Frontal cortex (tissue), 4 donors: ENCODE data around the gene PARN. TPM values are rescaled to one million over a fixed set of nuclear protein-coding genes. Genes with fewer than 3 reads are reported as not detected.

Experiments
- DNase-seq, 2 donors: peaks; one replicate each; pipeline ENCODE4 v3.0.0; 2012; ENCODE audit warnings: low spot score in 2 of 2
- FAIRE-seq: peaks from 2 replicates; lab custom pipeline; 2012; peaks lifted over from hg19 to GRCh38; lab: Jason Lieb, UNC
- total RNA-seq: library from RNA; depleted of rRNA; stranded (reverse); fragments of >200 nt; gene quantifications from one replicate; pipeline ENCODE4 v1.2.3, GENCODE V29; 2014
- donor health status: control.
- donor health status: control.
- donor health status: control.

Gene PARN
- total RNA-seq, 1 donor from 2014 or later = 30.2 TPM

GRCh38 chr16:14502932-14503741 is 126.9 kb downstream of the PARN start:
- no peak for DNase-seq
- FAIRE-seq = no peak

GRCh38 chr16:14502256-14502875 is 127.7 kb downstream of the PARN start:
- no peak for FAIRE-seq
- no peak for DNase-seq

GRCh38 chr16:14501331-14502255 is 128.5 kb downstream of the PARN start:
- peak; percentile 26 to 60 for DNase-seq
- FAIRE-seq = no peak

- DNase-seq = no peak
- FAIRE-seq = no peak
Measured at GRCh38 chr16:14500791-14501190, 129.3 kb downstream of the PARN start.

- DNase-seq (no peak), FAIRE-seq (no peak)
Measured at GRCh38 chr16:14499110-14499509, 130.9 kb downstream of the PARN start.

- FAIRE-seq (no peak), DNase-seq (no peak)
Measured at GRCh38 chr16:14497245-14498082, 132.6 kb downstream of the PARN start.

GRCh38 chr16:14496786-14497185 is 133.3 kb downstream of the PARN start:
- DNase-seq (no peak), FAIRE-seq (no peak)

GRCh38 chr16:14496047-14496770 is 133.9 kb downstream of the PARN start:
- FAIRE-seq (no peak), DNase-seq (no peak)

GRCh38 chr16:14495213-14496046 is 134.6 kb downstream of the PARN start:
- no peak for DNase-seq

GRCh38 chr16:14494396-14494966 is 135.6 kb downstream of the PARN start:
- no peak for DNase-seq
- FAIRE-seq = no peak

More at GRCh38 chr16:14495213-14496046, 134.6 kb downstream of the PARN start:
- FAIRE-seq = no peak

GRCh38 chr16:14493791-14494190 is 136.3 kb downstream of the PARN start:
- no peak for DNase-seq
- FAIRE-seq = no peak

- FAIRE-seq = no peak
- no peak for DNase-seq
Measured at GRCh38 chr16:14492614-14493013, 137.4 kb downstream of the PARN start.

- DNase-seq = no peak
- no peak for FAIRE-seq
Measured at GRCh38 chr16:14491861-14492529, 138.1 kb downstream of the PARN start.

GRCh38 chr16:14490235-14490634 is 139.8 kb downstream of the PARN start:
- FAIRE-seq (no peak), DNase-seq (no peak)

GRCh38 chr16:14489460-14489859 is 140.6 kb downstream of the PARN start:
- no peak for DNase-seq

GRCh38 chr16:14487579-14487978 is 142.5 kb downstream of the PARN start:
- DNase-seq = no peak
- no peak for FAIRE-seq

More at GRCh38 chr16:14489460-14489859, 140.6 kb downstream of the PARN start:
- FAIRE-seq = no peak
